Heart left ventricle (tissue), 13 donors: Measurements from ENCODE around the gene KLHL6.

Experiments used
- CTCF ChIP-seq, 12 donors: fragments of 200-600 bp; sonication (generic) in 4 of 12; IDR thresholded peaks; one replicate each; pipeline versions ENCODE4 v1.5.0 to v1.8.0; 2018 to 2022; ENCODE audit warnings: antibody characterized with exemption in 12 of 12, mild to moderate bottlenecking in 5 of 12
- POLR2A ChIP-seq, 2 donors: fragments of 450-650 bp; IDR thresholded peaks; one replicate each; pipeline ENCODE4 v1.6.1; 2017; ENCODE audit warnings: antibody characterized with exemption in 2 of 2, mild to moderate bottlenecking in 2 of 2, moderate library complexity in 2 of 2
- donor health status: ischemic (EF 13 %, LVEDD 7.1; RV severe dilation, severe dysfunction).
- donor health status: DM: no; HTN: yes; CAD: no.
- donor health status: DM: no; HTN: no; CAD: no.
- donor health status: ischemic (EF 25% LVEDD 6.9; RV normal size, moderate dysfunction).
- donor health status: ischemic (EF 25% LVEDD 5.7; RV mildly dilated, moderate dysfunction).
- donor health status: ischemic (EF 35%, LVEDD 5.7; RV mildly dilated, moderate dysfunction).
- donor health status: nonischemic (EF 11% LVEDD 7.7; RV severe dilation, severe dysfunction).
- donor health status: DM: yes; HTN: yes; CAD: no.
- donor health status: PGD.
- donor health status: ischemic (EF 29% LVEDD 5.4; RV normal size, mild dysfunction).
- donor health status: nonischemic (EF 23%, LVEDD 6.1; RV moderate dilation, normal function).

- TF ChIP-seq CTCF (IDR thresholded peaks at IDR 0.05) (no peak), POLR2A (IDR thresholded peaks at IDR 0.05) (no peak)
Measured at GRCh38 chr3:183517607-183518006, 37.9 kb downstream of the KLHL6 start.
